NB4 (cell line): ENCODE measurements around the gene PVALEF.

Experiments
- DNase-seq: peaks from one replicate; pipeline ENCODE4 v3.0.0; 2010; ENCODE audit warnings: low read depth
- H3K4me3 ChIP-seq: one replicate; pipeline ENCODE4 v1.5.1; 2011; ENCODE audit warnings: mild to moderate bottlenecking, low read depth, low read length, moderate library complexity
- MYC ChIP-seq: IDR thresholded peaks from 2 replicates; pipeline ENCODE4 v1.6.1; 2011; ENCODE audit warnings: low read depth, low read length
- POLR2A ChIP-seq: IDR thresholded peaks from 2 replicates; pipeline ENCODE4 v1.6.1; 2011; ENCODE audit warnings: mild to moderate bottlenecking; ENCODE audit not compliant: insufficient read length; ENCODE audit errors: extremely low read depth
- TF ChIP-seq, protein P1 (sequence below): IDR thresholded peaks from 2 replicates; pipeline ENCODE4 v1.6.1; 2011; ENCODE audit warnings: low read depth, low read length
- TF ChIP-seq, protein P2 (sequence below): IDR thresholded peaks from one replicate; pipeline ENCODE4 v1.5.1; 2012; ENCODE audit warnings: low read depth, low read length

PVALEF gene

DNA sequence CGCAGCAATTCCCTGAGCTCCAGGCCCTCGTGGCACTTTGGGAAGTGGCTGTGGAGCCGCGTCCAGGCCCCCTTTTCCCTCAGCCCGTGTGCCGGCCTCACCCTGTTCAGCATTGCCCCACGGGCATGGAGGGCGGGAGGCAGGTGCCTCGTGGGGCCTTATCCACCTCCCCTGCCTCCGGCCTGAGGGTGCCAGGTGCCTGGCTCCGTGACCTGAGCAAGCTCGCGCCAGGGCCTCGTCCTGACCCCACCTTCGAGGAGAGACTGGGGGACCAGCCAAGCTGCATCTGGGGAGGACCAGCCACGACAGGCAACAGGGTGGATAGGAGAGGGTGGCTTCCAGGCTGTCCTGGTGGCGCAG lies 27.7 kb downstream of the PVALEF start:
- DNase-seq = no peak
- no peak for TF ChIP-seq MYC
- TF ChIP-seq, protein P1, sequence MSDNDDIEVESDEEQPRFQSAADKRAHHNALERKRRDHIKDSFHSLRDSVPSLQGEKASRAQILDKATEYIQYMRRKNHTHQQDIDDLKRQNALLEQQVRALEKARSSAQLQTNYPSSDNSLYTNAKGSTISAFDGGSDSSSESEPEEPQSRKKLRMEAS = no peak
- no peak for TF ChIP-seq POLR2A
- TF ChIP-seq, protein P2, sequence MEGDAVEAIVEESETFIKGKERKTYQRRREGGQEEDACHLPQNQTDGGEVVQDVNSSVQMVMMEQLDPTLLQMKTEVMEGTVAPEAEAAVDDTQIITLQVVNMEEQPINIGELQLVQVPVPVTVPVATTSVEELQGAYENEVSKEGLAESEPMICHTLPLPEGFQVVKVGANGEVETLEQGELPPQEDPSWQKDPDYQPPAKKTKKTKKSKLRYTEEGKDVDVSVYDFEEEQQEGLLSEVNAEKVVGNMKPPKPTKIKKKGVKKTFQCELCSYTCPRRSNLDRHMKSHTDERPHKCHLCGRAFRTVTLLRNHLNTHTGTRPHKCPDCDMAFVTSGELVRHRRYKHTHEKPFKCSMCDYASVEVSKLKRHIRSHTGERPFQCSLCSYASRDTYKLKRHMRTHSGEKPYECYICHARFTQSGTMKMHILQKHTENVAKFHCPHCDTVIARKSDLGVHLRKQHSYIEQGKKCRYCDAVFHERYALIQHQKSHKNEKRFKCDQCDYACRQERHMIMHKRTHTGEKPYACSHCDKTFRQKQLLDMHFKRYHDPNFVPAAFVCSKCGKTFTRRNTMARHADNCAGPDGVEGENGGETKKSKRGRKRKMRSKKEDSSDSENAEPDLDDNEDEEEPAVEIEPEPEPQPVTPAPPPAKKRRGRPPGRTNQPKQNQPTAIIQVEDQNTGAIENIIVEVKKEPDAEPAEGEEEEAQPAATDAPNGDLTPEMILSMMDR = no peak
- H3K4me3 ChIP-seq = no peak overlapping the region

DNA sequence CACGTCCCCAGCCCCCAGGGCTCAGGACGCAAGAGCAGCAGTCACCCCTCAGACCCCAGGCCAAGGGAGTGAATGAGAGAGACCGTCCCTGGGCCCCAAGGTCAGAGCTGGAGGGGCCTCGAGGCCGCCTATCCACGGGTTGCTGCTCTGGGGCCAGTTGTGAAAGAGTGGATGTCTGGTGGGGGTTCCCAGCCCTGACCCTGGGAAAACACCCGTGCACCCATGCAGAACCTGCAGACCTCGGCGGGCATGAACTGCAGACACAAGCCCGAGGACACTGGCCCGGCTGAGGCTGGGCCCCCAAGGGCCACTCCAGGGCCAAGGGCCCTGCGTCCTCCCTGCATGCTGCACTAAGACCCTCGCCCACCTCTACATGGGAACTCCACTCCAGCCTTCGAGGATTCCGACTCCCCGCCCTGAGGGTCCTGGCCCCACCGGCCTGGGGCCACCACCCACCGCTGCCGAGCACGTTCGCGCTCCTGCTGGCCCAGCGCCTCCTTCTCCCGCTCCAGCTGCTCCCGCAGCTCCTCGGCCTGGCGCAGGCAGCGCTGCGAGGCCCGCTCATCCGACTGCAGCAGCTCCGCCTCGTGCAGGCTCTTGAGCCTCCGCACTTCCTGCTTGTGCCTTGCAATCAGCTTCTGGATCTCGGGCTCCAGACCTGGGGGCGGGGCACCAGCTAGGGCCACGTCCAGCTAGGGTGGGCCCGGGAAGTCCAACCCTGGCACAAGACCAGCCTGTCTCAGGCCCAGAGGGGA lies 28.3 kb downstream of the PVALEF start:
- DNase-seq = no peak
- TF ChIP-seq, protein P2 = no peak
- TF ChIP-seq, protein P1 = no peak
- TF ChIP-seq MYC (no peak), POLR2A (no peak)
- no peak overlapping the region for H3K4me3 ChIP-seq

- no peak for DNase-seq
- H3K4me3 ChIP-seq = no peak overlapping the region
- no peak for TF ChIP-seq MYC
Measured at GRCh38 chr17:81194225-81194760, 29.0 kb downstream of the PVALEF start.

DNA sequence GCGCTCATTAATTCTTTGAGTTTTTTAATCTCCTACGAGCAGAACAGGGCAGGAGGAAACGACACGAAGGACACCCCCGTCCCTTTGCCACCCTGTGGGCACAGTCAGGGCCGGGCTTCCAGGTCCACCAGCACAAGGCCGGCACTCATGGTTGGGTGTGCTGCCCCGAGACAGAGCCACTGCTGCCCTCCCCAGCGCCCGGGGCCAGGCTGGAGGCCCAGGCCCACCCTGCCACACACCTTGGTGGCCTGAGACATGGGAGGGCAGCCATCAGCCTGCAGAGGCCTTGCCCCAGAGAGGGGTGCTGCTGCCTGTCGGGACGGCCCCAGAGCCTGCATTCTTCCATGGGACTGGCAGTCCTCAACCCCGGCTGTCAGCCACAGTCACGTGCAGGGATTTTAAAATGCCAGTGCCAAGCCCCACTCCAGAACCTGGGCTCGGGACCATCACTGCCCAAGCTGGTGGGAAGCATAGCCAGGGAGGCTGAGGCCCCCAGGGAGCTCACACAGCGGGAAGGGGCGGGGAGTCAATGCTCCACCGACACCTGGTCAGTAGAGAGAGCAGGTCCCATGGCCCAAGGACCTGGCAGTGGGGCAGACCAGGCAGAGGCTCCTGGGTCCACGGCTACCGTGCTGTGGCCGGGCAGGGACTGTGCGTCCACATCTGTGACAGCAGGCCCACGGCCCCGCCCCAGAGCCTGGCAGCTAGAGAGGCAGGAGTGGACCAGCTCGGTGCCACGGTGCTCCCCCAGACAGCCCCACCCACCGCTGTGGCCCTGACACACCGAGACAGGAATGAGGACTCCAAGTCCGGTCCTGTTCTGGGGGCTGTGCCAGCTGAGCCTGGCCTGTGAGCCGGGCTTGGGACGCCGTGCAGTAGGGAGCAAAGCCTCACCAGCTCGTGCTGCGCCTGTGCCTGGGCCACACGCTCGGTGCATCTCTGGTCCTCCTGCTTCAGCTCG lies 29.9 kb downstream of the PVALEF start:
- H3K4me3 ChIP-seq = no peak overlapping the region
- TF ChIP-seq, protein P2 = no peak
- TF ChIP-seq MYC = no peak
- no peak for DNase-seq

- H3K4me3 ChIP-seq = no peak overlapping the region
- TF ChIP-seq, protein P2 = no peak
- TF ChIP-seq POLR2A (no peak), MYC (no peak)
- TF ChIP-seq, protein P1 = no peak
- DNase-seq = no peak
Measured at GRCh38 chr17:81195941-81196495, 30.7 kb downstream of the PVALEF start.

- TF ChIP-seq POLR2A (no peak), MYC (no peak)
- TF ChIP-seq, protein P2 = no peak
- TF ChIP-seq, protein P1 = no peak
Measured at GRCh38 chr17:81196505-81197408, 31.4 kb downstream of the PVALEF start.

More at GRCh38 chr17:81196505-81197408, 31.4 kb downstream of the PVALEF start:
- no peak overlapping the region for H3K4me3 ChIP-seq
- no peak for DNase-seq
